GM19239 (cell line): ENCODE data around the gene FAM167B.
A peak's percentile ranks its signal among the peaks of the same experiment; 100 is the strongest.

Experiments
- DNase-seq: peaks from one replicate; pipeline ENCODE4 v3.0.0; 2011; ENCODE audit warnings: low spot score; ENCODE audit not compliant: insufficient read length
- FAIRE-seq: peaks from 2 replicates; lab custom pipeline; 2011; peaks lifted over from hg19 to GRCh38; lab: Jason Lieb, UNC

Gene FAM167B

DNA sequence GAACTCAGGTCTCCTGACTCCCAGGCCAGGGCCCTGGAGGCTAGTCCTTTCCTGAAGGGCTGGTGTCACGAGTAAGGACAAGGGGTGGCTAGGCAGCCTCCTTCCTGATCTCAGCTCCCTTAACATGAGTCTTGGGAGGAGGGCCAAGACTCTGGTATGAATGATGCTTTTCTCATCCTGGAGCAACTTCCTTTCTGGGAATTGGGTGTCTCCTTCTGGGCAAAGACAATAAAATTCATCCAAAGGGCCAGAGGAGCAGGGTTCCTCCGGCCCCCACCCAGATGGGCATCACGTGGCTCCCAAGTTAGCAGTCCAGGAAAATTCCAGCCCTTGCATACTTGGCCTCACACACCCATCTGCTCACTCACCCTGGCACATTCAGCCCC lies at the start of gene FAM167B:
Gene FAM167B (plus strand): TSS at position 335 of the 386 bp plus-strand sequence. CDS start 200 bp downstream, outside the sequence.
- no peak for DNase-seq

GRCh38 chr1:32197837-32198236 lies 49.2 kb upstream of the FAM167B start:
- DNase-seq, result no peak
- FAIRE-seq, result no peak

More for the DNA sequence above, at the start of gene FAM167B:
- no peak for FAIRE-seq

DNA sequence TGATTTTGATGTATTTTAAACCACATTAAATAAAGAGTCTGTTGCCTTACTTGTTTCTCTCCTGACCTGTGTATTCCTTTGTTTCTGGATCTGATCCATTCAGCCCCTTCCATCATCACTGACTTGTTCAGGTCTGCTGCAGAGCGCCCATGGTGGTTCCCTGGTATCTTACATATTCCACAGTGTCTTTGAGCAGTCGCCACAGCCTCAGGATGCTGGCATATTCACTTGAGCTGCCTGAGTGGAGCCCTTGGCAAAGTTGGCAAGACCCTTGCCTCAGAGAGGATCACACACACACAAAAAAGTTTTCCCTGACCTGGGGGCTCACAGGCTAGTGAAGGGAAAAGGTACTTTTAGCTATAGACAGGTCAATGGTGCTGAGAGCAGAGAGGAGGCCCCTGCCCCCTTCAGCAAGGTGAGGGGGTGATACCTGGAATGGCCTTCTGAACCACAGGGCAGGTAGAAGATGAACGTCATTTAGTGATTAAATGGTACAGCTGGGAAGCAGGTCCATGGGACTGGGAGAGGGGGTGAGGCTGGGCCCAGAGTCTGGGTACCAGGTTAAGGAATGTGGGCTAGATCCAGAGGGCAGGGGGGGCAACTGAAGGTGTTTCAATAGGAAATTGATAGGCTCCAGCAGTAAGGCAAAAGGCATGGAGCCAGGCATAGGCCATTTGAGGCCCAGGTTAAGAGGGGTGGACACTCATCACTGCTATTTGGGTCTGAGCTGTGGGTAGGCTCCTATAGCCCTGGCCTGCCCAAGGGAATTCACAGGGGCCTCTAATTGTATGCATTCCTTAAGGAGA lies 48.6 kb upstream of the FAM167B start:
- FAIRE-seq, result no peak
- DNase-seq, result no peak

DNA sequence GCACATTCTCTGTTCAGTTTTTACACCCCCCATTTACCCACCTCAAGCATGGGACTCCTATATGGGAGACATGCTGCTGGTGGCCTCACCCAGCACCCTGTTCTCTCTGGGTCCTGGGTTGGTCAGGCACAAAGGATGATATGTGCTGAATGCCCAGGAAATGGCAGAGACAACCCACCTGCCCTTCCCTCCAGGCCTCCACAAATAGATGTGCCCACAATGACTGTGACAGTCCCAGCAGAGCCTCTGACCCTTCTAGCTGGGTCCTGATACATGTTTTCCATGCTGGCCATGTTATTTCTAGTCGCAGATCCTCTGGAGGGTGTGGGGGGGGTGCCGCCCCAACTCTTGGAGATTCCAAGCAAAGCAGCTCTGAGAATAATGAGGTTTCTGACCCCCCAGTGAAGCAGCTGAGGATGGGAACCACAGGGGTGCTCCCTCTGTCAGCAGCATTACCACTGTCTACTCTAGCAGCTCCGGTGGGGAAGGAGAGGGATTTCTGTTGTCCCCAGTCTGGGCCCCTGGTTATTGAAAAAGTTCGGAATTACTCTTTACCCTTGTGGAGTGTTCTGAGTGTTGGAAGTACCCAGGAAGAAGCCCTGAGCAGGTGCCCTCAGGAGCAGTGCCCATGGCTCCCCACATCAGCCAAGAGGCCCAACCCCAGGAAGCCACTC lies 47.8 kb upstream of the FAM167B start:
- DNase-seq (no peak), FAIRE-seq (no peak)

DNA sequence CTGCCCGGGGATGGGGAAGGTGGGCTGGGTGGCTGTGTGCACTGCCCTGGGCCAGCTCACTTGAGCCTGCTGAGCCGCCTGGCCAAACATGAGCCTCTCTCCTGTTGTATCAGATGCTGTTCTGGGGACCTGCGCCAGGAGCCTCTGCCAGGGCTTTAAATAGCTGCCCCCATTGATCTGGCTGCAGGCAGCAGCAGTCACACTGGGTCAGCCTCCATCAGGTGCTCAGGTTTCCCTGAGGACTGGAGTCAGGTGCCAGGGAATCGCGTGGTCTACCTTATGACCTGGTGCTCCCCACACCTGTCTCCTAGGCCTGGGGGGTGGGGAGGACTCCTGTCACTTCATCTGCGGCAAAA lies 47.3 kb upstream of the FAM167B start:
- no peak for FAIRE-seq
- DNase-seq, result no peak

GRCh38 chr1:32200226-32201010 lies 46.6 kb upstream of the FAM167B start, which contains the start of gene CCDC28B:
Gene CCDC28B, plus strand, starts transcription at chr1:32200595. Its CDS starts 1,341 bp downstream, at chr1:32201936.
- FAIRE-seq, result peak; percentile 54
- peak; percentile 60 for DNase-seq

DNA sequence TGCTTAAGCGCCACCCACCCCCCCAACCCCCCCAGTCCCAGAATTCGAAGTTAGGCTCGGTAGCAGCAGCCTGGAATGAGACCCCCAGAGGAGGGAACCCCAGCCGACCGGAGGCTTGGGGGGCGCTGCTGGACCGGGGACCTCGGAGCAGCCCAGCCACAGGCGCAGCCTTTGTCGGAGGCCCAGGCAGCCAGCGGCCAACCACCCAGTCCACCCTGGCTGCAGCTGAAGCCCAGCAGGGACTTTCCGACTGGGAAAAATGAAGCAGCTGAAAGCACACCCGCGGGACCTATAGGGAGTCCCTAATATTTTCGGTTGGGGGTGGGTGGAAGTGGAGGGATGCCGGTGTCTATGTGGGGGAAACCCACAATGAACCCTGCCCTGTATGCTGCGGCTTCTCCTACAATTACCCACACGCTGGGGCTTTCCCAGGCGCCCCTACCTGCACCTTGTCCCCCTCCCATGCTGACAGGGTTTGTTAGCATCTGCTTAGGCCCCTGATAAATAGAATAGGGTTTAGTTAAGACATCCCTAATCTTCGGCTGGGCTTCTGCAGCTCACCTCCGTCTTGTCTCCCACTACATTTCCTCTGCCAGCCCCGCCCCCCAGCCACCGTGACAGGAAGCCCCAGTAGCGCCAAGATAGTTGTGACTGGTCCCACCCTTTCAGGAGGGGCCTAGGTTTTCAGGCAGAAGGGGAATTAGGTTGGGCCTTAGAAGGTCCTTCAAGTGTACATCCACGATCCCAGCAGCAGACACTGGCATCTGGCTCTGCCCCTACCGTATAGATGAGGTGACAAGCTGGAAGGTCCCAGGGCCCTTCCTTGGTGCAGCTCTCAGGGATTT lies 45.8 kb upstream of the FAM167B start:
- peak; percentile 97 for FAIRE-seq
- peak; percentile 59 for DNase-seq

DNA sequence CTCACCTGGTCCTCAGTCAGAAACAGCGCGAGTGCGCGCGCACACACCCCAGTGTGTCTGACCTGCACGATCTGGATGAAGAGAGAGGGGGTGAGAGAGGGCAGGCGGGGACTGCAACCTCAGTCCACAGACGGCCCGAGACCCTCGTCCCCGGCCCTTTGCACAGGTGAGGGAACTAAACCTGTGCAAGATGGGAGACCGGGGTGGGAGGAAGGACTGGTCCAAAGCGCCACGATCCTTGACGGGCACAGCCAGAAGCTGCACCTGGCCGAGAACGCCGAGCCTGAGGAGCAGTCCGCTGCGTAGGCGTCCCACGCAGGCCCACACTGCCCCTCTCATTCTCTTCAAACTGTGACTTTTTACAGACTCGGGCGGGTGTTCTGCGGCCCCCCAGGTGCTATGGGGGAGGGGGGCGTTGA lies 42.1 kb upstream of the FAM167B start:
- DNase-seq, result no peak
- no peak for FAIRE-seq

DNA sequence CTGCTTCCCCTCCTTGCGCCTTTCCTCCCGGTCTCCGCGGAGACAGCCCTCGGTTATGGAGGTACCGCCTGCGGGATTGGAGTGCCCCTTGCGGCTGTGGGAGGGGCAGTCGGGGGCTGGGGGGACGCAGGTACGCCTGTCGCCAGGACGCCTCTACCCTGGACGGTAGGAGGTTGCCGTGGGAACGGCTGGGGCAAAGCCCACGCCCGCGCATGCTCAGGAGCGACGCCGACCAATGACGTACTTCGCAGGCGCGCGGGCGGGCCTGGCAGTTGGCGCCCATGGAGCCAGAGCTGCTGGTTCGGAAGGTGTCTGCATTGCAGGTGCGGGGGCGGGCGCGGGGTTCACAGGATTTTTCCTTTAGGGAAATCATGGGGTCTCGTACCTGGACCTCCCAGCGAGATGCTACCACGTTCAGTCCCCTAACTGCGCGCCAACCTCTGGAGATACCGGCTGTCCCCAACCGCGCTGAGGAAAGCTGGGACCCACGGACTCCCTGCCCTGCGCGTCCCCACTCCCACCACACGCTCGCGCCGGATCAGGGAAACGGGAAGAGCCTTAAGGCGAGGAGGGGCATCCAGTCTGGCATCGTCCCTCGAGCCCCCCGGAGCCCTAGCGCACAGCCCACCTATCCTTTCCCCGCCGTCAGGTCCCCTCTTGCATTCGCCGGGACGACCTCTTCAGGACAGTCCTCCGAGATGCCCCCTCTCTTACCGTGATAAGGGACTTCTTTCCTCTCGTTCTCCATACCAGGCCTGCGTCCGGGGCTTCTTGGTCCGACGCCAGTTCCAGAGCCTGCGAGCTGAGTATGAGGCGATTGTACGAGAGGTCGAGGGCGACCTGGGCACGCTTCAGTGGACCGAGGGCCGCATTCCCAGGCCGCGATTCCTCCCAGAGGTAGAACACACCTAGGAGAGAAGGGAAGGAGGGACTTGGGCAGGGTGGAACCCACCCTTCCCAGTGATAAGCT lies 41.3 kb upstream of the FAM167B start, which contains the start of gene IQCC:
Gene IQCC (plus strand): TSS at position 271 of the 970 bp plus-strand sequence. CDS start 11 bp downstream, at position 282.
- FAIRE-seq (peak; percentile 68), DNase-seq (peak; percentile 82)

DNA sequence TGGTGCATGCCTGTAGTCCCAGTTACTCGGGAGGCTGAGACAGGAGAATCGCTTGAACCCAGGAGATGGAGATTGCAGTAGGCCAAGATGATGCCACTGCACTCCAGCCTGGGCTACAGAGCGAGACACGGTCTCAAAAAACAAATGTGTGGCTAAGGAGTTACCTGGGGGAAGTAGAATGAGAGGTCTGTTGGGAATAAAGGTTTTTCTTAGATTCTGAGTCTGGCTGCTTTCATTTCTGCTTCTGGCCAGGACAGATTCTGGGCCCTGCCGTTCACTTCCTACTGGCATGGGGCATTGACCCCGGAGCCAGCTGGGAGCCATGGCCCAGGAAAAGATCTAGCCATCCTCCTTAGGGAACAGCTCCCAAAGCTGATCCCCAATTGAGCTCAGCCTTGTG lies 38.6 kb upstream of the FAM167B start:
- DNase-seq (no peak), FAIRE-seq (no peak)

DNA sequence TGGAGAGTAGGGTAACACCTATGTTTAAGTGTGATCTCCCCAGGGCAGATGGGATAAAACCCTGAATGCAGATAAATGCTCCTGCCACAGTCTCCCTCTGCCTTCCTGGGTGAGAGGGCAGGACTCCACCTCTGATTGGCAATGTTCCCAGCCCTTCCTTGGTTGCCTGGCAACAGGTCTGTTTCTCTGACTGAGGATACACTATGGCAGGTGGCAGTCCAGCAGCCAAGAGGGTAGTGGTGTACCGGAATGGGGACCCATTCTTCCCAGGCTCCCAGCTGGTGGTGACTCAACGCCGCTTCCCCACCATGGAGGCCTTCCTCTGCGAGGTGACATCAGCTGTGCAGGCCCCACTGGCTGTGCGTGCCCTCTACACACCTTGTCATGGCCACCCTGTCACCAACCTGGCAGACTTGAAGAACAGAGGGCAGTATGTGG lies 38.1 kb upstream of the FAM167B start, which contains the start of gene DCDC2B:
Gene DCDC2B (plus strand): TSS at position 199 of the 438 bp plus-strand sequence. CDS start 5 bp downstream, at position 204.
- DNase-seq (no peak), FAIRE-seq (no peak)

GRCh38 chr1:32215629-32216480 lies 31.2 kb upstream of the FAM167B start:
- peak; percentile 82 for FAIRE-seq
- no peak for DNase-seq

- FAIRE-seq (no peak), DNase-seq (no peak)
These were observed 30.5 kb upstream of the FAM167B start for GRCh38 chr1:32216566-32216965.

GRCh38 chr1:32219022-32219421 lies 28.0 kb upstream of the FAM167B start:
- FAIRE-seq (no peak), DNase-seq (no peak)

DNA sequence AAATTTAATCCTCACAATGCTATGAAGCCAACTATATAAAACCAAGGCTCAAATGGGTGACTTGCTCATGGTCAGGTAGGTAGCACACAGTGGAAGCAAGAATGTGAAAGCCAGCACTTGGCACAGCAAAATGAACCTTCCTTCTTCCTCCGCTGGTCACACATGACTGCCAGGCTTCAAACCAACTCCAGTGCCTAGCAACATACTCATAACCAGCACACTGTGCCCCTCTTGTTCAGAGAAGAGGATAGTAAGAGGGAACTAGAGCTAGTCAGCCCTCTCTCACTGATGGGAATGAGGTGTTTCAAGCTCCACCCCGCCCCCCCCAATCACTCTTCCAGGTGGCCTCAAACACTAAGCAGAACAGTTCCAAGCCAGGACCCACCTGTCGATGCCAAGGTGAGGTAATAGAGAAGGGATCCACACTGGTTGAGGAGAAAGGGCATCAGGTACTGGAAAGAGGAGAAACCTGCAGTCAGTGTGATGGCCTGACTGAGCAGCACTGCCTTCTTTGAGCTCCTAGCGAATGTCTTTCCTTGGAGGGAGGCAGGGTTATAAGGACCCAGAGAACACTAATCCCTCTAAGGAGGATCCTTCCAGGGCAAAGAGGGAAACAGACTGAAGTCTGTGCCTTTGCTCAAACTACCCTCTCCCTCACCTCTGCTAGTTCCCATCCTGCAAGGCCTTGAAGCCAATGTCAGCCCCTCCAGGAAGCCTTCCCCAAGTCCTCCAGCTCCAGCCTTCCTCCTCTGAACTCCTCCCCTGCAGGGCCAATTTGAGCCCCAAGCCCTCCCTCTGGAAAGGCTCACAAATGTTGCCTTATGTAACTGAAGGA lies 26.1 kb upstream of the FAM167B start:
- DNase-seq (no peak), FAIRE-seq (no peak)

- no peak for DNase-seq
- peak; percentile 64 for FAIRE-seq
These were observed 25.4 kb upstream of the FAM167B start for GRCh38 chr1:32221581-32221979.
